ENCODE measurements around the gene C12orf50.
"Not testable (repeated sequence)": the region's sequence is repeated elsewhere in the genome, so short reads cannot be mapped to it uniquely, and the experiment has no call there.

The C12orf50 gene

GRCh38 chr12:87985069-87985675 lies 44.0 kb downstream of the C12orf50 start:
- DNase-seq, result no peak

DNA sequence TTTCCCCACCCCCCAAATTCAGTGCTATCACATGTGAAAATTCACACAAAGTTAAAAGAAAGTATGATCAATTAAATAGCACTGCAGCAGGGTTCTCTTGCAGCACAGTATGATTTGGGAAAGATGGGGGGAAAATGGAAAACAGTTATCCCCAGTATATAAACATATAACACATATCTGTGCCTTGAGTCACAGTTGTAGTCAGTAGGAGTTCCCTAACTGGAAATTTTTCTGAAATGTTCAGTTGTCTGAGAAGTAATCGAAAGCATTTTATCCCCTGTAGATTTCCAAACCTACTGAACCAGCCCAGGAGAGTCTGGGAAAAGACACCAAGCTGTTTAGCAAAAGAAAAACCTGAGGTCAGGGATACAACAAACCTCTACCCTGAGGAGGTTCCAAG lies 47.0 kb downstream of the C12orf50 start:
- no peak for DNase-seq

DNA sequence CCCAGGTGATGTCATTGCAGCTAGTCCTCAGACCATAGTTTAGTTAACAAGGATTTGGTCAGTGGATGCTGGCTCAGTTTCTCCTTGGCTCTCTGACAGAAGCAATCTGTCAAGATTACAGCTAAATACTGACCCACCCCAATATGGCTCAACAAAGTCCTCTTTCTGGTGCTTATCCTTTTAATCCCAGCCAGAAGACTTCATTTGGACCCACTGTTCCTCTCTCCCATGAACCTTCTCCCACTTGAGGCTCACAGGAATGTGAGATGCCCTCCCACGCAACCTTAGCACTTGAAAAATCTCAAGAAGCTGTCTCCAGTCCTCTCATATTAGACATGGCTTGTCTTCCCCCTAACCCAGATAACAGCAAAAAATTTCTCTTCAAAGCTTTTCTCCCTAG lies 47.7 kb downstream of the C12orf50 start:
- DNase-seq, result no peak

- DNase-seq, result no peak
Measured at GRCh38 chr12:87975879-87976278, 53.3 kb downstream of the C12orf50 start.

- DNase-seq, result peak; percentile 42
Measured at GRCh38 chr12:87967871-87968270, 61.3 kb downstream of the C12orf50 start.

DNA sequence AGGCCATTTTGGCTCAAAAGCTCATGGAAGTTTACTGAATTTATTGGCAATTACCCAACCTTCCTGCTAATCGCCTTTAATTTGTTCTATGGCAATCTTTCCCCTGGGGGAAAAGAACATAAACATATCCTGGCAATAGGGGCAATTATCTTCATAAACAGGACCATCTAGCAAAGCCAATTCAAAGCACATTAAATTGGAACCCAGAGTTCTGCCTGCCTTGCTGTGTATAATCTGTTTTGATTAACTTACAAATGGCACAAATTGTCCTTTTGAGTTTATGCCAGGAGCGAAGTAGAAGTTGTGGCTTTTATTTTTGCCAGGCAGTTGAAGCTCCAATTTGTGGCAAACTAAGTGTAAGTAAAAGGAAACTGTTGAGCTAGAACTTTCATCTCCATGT lies 68.6 kb downstream of the C12orf50 start:
- no peak for DNase-seq

GRCh38 chr12:87954028-87954427 lies 75.2 kb downstream of the C12orf50 start:
- DNase-seq, result not testable (repeated sequence)

DNA sequence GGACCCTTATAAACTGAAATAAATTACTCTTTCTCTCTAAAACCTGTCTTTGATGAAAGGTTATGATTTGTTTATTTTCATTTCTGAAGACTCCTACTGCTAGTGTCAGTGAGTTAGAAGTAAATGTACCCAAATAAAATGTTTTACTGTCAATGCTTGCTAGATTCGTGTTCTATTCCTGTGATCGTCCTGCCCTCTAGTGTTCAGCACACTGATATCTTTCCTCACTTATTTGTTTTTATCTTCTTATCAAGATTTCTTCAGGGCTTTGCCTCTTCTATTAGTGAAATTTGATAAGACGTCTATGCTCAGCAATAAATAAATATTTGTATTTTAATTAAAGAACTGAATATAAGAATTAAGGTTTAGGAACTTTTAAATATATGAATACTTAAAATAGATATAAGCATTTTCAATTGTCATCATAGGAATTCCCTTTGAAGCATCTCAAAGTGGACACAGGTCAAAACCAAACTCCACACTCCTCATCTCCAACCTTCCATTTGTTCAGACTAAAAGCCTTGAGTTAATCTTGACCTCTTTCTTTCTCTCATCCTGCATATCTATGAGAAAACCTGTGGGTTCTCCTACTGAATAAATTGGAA lies 75.8 kb downstream of the C12orf50 start:
- peak; percentile 59 for DNase-seq

GRCh38 chr12:87952850-87953249 lies 76.4 kb downstream of the C12orf50 start:
- DNase-seq, result no peak

DNA sequence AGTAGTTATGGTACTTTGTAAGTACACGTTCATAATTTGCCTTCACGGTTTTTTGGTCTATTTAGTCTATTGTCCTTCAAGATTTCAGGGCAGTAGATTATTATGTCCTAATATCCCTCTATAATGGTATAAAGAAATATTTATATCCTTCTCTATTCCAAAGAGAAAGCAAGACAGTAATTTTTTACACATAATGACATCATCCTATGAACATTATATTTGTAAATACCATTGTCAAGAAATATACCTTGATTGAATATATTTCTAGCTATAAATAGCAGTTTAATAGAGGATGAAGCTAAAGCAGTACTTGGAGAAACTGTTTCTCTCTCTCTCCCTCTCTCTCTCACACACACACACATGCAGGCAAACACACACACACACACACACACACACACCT lies 77.0 kb downstream of the C12orf50 start:
- no peak for DNase-seq

GRCh38 chr12:87943762-87944161 lies 85.4 kb downstream of the C12orf50 start:
- peak; percentile 3 for DNase-seq

DNA sequence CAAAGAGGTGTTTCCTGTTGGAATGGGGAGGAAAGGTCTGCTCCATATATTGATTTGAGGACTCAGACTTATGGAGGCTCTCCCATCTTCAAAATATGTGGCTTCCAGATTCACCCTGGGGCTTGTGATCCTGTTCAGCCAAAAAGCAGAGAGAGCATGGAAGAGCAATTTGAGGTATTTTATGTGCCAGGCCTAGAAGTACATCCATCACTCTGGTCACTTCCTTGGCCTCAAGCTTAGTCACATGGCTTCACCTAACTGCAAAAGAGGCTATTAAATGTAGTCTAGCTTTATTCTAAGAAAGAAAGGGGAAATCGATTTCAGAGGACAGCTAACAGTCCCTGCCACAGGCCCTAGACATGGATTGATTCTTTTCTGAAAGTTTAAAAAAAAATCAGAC lies 86.2 kb downstream of the C12orf50 start:
- DNase-seq, result no peak

GRCh38 chr12:87939182-87939581 lies 90.0 kb downstream of the C12orf50 start:
- no peak for DNase-seq

DNA sequence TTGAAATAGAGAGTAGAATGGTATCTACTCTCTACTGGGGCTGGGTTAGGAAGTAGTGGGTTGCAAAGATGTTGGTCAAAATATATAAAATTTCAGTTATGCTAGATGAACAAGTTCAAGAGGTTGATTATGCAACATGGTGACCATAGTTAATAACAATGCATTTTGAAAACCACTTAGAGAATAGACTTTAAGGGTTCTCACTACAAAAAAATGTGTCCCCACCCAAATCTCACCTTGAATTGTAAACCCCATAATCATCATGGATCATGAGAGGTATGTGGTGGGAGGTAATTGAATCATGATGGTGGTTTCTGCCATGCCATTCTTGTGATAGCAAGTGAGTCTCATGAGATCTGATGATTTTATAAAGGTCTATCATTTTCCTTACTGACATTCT lies 94.0 kb downstream of the C12orf50 start:
- no peak for DNase-seq

- DNase-seq, result no peak
Measured at GRCh38 chr12:87933991-87934390, 95.2 kb downstream of the C12orf50 start.

DNA sequence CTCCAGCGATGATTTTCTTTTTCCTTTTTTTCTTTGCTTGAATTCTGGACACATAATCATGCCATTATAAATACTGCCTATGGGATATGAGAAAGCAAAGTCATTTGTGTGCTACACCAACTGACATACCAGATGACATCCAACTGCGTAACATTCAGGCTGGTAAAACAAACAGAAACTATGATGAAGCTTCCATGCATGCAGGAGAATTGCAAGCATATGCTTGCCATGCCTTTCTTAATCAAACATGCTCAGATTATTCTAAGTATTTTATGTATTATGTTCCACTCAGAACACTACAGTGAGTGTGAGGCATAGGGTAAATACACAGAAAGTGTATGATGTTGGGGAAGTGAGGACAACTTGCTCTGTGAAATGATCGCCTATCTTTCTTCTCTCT lies 97.4 kb downstream of the C12orf50 start:
- DNase-seq, result no peak

GRCh38 chr12:87930627-87931026 lies 98.6 kb downstream of the C12orf50 start:
- no peak for DNase-seq

Measured in NCI-H2171 treated with DMSO at 0.1 percent for 48 hours (cell line).